Occipital lobe (tissue), 2 donors: ENCODE measurements around the gene SCARB1. TPM values are rescaled to one million over a fixed set of nuclear protein-coding genes. Genes with fewer than 3 reads are reported as not detected.

Experiments used
- DNase-seq: peaks from one replicate; lab custom pipeline; 2025; lab: John Stamatoyannopoulos, UW
- total RNA-seq: library from RNA; depleted of rRNA; stranded (reverse); fragments of >200 nt; gene quantifications from one replicate; pipeline ENCODE4 v1.2.3, GENCODE V29; 2014

The SCARB1 gene
- total RNA-seq, 1 donor from 2014 or later: 8.9 TPM

- no peak for DNase-seq
Observed at GRCh38 chr12:124746649-124747425, 116.8 kb downstream of the SCARB1 start.

DNA sequence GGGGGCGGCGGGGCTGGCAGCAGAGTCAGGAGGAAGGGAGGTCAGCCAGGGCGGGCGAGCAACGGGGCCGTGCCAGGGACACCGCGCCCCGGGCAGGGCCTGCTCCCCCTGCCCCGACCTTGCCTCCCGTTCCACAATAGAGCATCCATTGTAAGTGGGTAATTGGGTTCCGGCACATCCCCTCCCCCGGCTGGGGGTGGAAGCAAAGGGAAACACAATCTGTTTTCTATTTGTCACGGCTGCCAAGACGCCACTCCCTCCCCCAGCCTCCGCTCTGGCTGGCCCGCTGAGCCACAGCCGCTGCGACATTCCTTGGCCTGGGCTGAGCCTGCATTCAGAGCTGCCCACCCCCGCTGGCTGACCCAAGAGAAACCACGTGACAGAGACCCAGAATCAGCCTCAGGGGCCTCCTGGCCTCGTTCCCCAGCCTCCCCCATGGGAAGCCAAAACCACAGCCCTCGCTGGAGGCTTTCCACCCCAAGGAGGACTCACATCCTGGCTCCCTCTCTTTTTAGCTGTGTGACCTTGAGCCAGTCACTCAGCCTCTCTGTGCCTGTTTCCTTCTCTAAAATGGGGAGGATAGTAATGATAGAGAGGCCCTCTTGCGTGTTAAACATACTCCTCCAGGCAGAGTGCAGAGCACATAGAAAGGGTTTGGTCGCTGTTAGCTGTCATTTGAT is 117.6 kb downstream of the SCARB1 start:
- DNase-seq: peak; percentile 94

- DNase-seq: no peak
Observed at GRCh38 chr12:124745465-124745890, 118.2 kb downstream of the SCARB1 start.

DNA sequence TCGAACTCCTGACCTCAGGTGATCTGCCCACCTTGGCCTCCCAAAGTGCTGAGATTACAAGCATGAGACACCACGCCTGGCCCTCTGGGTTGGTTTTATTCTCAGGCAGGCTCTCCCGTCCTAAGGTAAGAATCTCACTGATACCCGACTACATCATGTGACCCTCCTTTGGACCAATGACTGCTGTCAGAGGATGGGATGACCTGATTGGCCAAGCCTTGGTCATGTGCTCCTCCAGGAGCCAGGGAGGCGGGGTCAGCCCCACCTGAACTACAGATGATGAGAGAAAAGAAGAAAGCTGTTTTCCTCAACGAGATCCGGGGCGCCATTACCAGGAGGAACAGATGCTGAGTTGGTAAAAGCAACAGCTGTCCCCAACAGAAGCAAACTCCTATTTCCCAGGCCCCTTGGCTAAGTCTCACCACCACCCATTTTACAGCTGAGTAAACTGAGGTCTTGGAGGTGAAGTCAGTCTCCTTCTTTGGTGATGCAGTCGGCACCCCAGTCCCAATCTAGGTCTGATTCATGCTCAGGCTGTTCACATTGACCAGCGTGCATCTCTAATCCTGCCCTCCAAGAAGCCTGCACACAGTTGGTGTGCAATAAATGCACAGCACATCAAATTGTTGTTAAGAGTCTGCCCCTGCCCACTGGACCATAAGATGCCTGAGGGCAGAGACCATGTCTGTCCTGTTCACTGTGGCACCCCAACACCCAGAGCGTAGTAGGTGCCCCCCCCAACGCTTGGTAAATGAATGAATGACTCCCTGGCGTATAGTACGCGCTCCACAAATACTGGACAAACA is 118.8 kb downstream of the SCARB1 start:
- no peak for DNase-seq

GRCh38 chr12:124744273-124744640 is 119.4 kb downstream of the SCARB1 start:
- DNase-seq: no peak

GRCh38 chr12:124743479-124744272 is 120.0 kb downstream of the SCARB1 start:
- DNase-seq: no peak

DNA sequence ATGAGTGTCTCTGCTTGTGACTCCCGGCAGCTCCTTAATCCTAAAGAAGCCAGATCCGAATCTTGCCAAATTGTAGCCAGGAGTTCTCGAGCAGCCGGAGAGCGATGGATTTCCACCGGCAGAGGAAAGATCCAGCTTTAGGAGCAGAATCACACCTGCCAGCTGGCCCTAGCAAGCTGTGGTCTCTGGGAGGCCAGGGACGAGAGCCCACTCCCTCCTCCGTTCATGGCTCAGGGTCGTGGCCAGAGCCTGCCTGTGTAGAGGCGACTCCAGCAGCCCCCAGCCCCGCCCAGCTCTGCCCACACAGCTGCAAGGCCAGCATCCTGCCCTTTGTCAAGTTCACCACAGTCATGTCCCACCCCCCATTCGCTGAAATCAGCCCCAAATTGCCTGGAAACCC is 121.0 kb downstream of the SCARB1 start:
- DNase-seq: no peak

- no peak for DNase-seq
Observed at GRCh38 chr12:124742111-124742510, 121.6 kb downstream of the SCARB1 start.

DNA sequence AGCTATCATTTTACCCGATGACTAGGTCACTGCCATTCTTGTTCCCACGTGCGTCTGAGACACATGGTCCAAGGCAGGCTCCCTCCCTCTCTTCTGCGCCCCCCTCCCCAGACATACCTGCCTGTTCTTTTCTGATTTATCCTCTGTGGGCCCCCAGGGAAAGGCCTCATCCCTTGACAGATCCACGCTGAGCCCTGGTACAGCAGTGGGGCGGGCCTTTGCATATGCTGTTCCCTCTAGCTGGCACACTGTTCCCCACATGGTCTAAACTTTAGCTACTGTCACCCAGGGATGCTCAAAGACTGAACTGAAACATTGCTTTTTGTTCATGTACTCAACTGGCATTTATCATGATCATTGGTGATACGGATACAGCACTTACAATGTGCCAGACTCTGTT is 122.5 kb downstream of the SCARB1 start:
- no peak for DNase-seq

GRCh38 chr12:124740691-124741137 is 123.0 kb downstream of the SCARB1 start:
- peak; percentile 49 for DNase-seq

DNA sequence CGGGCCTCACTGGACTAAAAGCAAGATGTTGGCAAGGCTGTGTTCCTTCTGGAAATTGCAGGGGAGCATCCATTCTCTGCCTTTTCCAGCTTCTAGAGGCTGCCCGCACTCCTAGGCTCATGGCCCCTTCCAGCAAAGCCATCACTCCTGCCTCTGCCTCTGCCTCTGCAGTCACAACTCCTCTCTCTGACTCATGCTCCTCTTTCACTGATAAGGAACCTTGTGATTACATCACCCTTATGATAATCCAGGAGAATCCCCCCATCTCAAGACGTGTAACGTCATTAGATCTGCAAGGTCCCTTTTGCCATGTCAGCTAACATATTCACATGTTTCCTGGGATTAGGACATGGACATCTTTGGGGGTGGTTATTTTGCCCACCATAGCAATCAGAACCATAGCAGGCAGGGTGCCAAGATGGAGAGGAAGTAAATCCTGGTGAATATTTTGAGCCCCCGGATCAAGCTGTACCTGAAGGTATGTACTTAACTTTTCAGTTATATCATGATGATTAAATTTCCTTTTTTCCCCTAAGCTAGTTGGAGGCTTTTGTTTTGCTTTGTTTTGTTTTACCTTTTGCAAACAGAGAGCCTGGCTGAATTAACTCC is 123.6 kb downstream of the SCARB1 start:
- DNase-seq: no peak

- no peak for DNase-seq
Observed at GRCh38 chr12:124738636-124739467, 124.8 kb downstream of the SCARB1 start.

DNA sequence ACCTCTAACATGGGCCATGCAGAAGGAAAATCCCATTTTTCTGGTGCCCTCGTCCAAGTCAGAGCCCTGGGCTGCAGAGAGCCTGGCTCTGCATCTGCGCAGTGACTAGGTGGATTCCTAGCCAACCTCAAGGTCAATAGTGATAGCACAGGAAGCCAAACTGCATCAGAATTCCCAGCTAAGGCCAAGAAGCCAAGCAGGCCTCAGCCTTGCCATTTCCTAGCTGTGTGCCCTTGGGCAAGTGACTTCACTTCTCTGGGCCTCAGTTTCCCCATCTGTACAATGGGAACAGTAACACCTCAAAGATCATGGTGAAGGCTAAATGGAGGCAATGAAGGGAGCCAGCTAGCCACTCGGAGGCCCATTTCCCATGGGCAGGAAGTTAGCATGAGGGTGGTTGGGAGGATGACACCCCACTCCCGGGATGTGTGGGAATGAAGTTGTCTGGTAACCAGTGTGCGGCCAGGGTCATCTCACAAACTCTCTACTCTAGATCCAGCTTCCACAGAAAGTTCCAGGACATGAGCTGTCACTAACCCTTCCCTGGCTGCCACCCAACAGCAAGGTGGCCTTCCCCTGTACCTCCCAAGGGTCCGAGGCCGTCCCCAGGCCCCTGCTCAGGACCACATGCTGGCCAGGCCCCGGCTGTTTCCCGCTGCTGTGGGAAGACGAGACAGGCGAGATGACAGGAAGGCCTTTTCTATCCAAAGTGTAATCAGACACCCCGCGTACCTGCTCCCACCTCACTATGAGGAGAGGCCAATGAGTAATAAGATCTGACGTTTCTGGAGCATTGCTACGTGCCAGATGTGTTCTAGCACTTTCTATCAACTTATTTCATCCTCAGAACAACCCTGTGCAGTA is 125.7 kb downstream of the SCARB1 start:
- DNase-seq: no peak

DNA sequence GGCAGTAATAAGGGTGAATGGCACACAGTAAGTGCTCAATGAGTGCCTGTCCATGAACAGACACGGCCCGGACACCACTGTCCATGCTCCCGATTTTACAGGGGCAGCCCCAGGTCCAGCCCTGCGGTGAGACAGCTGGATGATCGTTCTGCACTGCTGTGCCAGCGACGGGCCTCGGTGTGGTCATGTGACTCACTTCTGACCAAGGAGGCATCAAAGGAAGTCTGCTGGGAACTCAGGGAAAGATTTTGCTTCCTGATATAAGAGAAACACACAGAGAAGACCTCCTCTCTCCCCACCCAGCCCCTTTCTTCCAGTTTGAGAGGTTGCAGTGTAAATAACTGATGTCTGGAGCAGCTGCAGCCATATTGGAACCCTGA is 126.6 kb downstream of the SCARB1 start:
- no peak for DNase-seq

- no peak for DNase-seq
Observed at GRCh38 chr12:124736115-124737039, 127.3 kb downstream of the SCARB1 start.

- DNase-seq: no peak
Observed at GRCh38 chr12:124734224-124734788, 129.4 kb downstream of the SCARB1 start.

DNA sequence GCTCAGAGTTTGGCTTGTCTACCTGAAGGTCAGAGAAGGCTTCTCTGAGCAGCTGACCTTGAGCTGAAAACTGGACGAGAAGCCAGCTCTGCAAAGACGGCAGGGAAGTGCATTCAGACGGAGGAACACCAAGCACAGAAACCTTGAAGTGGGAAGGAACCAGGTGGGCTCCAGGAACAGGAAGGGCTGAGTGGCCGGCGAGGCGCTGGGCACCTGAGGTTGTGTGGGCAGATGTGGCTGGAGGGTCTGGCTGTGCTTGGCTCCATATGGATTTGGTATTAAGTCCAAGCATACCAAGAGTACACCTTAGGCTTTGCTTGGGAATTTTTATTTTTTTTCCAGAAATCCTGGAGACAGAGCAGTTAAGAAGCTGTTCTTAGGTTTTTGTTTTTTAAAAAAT is 130.6 kb downstream of the SCARB1 start:
- DNase-seq: no peak
